Forelimb muscle (tissue), 1 donor: ENCODE results near the gene RUNX1. TPM values are rescaled to one million over a fixed set of nuclear protein-coding genes. Genes with fewer than 3 reads are reported as not detected.

Experiments
- DNase-seq: peaks from one replicate; pipeline ENCODE4 v3.0.0-alpha.2; 2013; ENCODE audit warnings: low read depth
- polyA plus RNA-seq: library from polyadenylated mRNA; unstranded; fragments of 120-200 nt; gene quantifications from one replicate; pipeline ENCODE4 v1.2.1, GENCODE V29; 2013; ENCODE audit not compliant: insufficient read length

The RUNX1 gene
- polyA plus RNA-seq, 1 donor: 5.3 TPM

DNA sequence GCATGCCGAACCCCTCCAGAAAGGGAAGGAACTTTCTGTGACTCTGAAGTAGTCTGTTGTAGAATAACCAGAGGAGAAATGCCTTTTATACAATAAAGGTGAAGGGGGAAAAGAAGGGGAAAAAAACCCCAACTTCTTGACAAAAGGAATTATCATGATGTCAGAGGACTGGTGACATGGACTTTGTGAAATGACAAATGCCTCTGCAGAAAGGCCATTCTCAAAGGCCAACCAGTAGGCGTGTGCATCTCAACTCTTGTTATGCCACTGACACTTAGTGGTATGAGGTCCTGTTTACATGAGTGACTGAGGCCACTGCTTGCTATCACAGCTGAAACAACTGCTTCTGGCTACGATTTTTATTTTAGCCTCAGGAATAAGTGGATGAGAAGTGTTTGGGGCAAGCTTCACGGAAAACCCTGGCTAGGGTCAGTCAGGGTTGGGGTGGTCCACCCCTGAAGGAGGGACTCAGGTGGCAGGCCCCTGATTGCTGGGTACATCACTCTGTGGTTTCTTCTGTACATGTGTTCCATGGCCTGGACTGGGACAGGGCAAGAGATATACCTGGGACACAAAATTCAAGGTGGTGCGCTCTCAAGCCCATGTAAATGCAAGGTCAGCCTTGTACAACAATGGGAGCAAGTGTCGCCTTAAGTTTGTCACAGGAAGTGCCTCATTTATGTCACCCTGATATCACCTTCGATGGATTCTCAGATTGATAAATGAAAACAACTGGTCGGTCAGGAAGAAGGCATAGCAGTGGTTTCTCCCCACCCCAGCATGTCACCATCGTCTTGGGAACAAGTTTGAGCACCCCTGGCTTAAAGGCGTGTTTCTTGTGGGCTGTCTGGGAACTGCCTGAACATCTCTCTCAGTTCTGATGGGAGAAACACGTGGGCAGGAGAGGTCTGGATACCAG is 12.4 kb downstream of the RUNX1 start:
- no peak for DNase-seq

DNA sequence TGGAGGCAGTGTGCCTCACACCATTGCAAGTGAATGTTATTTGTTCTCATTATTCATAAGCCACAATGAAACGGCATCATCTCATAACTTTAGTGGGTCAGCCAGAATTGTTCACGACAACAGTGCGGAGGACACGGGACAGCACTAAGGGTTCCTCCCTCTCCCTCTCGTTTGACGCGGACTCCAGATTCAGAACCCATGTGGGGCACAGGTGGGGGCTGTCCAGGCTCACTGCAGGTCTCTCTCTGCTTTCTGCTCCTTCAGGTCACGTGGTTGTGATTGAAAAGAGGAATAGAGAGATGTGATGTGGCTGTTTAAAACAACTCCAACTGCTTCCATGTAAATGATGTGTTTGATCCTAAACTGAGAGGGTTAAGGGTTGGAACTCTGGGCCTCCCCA is 13.5 kb downstream of the RUNX1 start:
- no peak for DNase-seq

DNA sequence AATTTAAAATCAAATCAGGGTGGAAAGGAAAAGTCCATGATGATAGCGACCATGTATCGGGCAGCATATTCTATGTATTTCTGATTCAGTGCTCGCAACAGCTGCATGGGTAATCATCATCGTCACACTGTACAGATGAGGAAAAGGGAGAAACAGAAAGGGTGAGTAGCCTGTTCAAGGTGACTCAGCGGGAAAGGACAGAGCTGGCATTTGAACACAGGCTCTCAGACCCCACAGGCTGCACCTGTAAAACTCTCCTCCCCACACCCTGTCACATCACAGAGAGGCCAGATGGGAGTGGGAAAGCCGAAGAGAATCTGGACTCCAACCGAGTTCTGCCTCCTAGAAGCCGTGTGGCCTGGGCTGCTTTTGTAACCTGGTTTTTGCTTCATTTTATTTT is 14.0 kb downstream of the RUNX1 start:
- DNase-seq: no peak

DNA sequence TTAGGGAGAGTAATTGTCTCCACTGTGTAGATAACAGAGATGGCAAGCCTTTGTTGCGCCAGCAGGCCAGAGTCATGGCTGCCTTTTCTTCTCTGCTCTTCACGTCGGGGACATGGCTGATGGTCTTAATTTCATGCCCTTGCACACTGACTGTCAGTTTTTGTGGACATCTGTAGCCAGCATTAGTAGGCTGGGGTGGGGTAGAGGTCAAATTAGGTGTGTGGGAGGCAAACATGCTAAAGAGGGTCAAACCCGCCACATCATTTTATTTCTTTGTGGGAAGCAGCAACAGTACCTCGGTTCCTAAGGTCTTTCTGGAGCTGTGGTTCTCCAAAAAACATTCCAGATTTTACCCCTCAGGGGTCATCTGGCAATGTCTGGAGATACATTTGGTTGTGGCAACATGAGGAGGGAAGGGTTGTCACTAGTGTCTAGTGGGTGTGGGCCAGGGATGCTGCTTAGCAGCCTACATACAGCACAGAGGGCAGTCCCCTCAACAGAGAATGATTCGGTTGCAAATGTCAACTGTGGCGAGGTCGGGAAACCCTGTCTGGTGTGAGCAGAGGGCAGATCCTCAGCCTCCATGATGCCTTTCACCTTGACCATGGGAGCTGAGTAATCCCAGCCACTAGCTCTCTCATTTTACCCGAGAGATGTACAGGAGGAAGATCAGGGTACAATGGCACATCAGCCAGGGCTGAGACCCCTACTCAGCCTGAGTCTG is 14.7 kb downstream of the RUNX1 start:
- DNase-seq: no peak

DNA sequence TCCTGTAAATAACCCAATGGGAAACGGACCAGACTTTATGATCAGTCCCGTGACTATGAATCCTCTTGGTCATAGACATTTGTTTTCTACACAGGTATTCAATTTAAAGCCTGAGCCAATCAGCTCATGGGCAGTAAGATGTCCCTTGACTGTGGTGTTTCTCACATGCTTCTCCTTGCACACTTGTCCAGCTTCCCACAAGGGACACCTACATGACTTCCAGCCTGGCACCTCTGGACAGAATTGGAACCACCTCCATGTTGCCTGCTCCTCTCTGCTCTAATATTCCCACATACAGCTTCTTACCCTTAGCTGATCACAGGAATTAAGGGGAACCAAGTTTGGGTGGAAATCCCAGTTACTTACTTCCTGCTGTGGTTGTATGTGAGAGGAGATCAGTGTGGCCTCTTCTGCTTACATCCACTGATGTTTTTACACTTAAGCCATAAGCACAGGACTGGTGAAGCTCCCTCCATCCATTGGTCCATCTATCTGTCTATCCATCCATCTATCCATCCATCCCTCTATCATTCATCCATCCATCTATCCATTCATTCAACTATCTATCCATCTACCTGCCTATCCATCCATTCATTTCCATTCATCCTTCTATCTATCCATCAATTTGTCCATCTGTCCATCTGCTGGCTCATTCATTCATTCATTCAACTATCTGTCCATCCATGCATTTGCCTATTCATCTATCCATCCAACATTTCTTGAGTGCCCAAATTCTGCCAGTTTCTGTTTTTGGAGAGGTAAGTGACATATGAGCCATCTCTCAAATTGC is 16.4 kb downstream of the RUNX1 start:
- no peak for DNase-seq

DNA sequence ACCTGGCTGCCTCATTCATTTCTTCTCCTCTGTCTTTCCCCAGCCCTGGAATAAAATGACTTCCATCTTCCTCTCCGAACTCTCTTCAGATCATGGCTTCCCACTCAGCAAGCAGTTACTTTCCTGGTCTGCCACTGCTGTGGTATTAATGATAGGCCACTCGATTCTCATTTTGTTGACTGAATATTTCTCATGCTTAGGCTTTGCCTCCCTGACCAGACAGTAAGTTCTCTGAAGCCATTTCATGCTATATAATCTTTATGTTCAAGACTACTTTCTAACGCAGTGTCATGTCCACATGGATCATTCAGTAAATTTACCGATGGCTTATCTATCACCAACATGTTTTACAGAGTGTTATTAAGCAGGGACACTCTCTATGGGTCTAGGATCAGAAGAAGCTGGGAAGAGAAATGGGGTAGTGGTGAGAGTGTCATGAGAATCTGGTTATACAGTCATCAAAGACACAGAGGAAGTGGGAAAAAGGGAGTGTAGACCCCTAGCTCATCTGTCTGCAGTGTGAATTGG is 20.6 kb downstream of the RUNX1 start:
- DNase-seq: no peak

- no peak for DNase-seq
These were observed 21.3 kb downstream of the RUNX1 start for GRCh38 chr21:35027563-35028450.

DNA sequence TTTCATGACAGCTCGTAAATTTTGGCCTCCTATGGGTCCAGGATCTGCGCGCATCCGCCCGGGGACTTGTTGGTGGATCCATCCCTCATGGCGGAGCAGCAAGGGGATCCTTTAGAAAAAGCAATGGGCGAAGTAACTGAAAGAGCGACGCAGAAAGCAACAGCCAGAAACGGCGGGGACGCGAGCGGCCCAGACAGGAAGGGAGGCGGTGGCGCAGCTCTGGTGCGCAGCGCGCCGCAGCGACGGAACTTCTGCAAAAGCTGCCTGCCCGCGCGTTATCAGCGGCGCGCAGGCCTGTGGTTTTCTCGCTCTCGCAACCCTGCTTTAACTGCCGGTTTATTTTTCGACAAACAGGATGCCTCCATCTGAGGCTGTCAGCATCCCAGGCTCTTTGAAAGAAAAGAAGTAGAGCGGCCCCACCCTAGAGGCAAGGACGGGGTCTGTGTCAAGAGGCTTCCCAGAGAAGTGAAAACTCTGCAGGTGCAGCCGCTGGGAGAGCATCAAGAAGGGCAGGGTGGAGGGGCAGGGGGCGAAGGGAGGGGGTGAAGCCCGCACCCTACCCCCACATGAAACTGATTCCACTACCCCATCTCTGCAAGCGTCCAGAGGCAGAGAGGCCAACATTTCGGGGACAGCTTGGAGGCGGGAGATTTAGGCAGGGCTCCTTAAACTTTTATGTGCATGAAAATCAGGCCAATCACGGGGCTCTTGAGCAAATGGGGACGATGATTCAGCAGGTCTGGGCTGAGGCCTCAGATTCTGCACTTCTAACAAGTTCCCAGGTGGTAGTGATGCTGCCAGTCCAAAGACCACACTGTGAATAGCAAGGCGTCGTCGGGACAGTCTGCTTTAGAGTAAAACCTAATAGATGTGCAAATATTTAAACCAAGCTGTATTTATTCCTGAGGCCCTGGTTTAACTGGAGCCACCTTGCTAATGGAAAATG is 22.2 kb downstream of the RUNX1 start:
- no peak for DNase-seq

GRCh38 chr21:35026153-35026500 is 23.0 kb downstream of the RUNX1 start:
- DNase-seq: no peak

DNA sequence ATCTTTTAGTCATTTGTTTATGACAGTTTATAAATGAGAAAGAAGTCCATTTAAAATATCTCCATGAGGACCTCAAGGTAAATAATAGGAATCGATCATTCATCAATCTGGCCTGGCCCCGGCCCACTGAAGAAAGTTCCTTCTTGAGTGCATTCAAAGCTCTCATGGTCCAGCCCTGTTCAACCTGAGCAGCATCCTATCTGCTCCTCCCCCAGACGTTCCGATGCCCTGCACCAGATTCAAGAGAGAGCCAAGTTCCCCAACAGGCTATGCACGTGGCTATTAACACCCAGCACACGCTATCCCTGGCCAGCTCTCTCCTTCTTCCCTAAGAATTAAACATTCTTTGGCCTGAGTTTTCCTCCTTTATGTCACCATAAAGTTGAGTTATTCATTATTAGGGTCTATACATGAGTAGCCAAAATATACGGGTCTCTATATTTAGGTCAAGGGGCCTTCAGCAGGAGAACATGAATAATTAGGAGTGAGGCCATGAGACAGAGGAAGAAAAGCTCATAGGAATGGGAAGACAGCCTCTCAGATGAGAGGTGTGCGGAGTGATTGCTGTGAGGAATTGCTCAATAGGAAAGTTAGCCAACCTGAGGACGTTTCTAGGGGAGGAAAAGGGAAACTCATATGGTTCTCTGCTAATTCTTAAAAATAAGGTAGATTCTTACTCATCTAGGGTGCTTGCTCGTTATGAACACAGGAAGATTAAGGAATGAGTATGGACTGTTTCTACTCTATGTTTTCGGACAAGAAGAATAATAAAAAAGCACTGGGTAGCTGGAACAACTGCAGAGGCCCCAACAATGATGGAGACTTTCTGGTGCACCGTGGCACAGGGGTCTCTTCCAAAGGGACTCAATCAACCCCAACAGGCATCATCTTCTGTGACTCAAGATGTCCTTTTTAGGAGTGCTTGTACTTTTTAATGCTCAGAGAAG is 23.6 kb downstream of the RUNX1 start:
- no peak for DNase-seq

DNA sequence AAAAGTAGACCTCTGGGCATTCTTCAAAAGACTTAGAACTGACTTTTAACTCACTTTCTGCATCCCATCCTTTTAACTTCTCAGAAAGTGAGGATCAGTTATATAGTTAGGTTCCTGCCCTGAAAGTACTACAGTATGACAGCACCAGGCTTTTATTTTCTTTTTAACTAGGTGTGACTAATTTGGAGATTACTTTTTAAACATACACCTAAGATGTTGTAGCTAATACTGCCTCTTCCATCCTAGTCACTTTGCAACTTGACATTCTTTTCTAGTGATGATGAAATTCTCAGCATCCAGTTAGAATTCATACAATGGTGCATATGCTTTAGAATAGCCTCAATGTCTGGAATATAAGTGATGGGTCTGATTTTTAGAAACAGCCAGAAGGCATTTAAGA is 24.6 kb downstream of the RUNX1 start:
- no peak for DNase-seq

GRCh38 chr21:35024071-35024420 is 25.1 kb downstream of the RUNX1 start:
- no peak for DNase-seq

- DNase-seq: no peak
These were observed 25.6 kb downstream of the RUNX1 start for GRCh38 chr21:35023396-35024070.

- no peak for DNase-seq
These were observed 27.6 kb downstream of the RUNX1 start for GRCh38 chr21:35021546-35021945.

DNA sequence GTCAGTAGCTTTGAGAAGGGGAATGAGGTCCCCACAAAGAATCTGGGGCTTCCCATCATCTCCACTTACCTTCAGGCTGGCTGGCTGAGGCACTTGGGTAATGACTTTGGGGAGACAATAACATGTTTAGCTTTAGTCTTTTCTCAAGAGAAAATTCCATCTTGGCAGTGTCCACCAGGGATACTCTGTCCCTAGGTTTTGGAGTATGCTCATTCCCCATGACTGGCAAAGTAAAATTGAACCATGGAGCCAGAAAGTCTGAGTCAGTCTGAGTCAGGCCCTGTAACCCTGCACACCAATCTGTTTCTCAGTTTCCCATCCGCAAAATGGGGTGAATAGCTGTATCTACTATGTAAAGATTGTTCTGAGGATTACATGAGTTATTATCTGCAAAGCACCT is 28.2 kb downstream of the RUNX1 start:
- no peak for DNase-seq

- DNase-seq: no peak
These were observed 28.7 kb downstream of the RUNX1 start for GRCh38 chr21:35020436-35020835.

- DNase-seq: no peak
These were observed 29.5 kb downstream of the RUNX1 start for GRCh38 chr21:35019631-35020032.

GRCh38 chr21:35017256-35017655 is 31.8 kb downstream of the RUNX1 start:
- no peak for DNase-seq
